ENCODE results near the gene TSEN15.
"Not testable (repeated sequence)": the region's sequence is repeated elsewhere in the genome, so short reads cannot be mapped to it uniquely, and the experiment has no call there.

TSEN15 gene

GRCh38 chr1:184041731-184042130 lies 9.8 kb upstream of the TSEN15 start:
- DNase-seq (ENCODE audit: low read depth) = no peak
- TF ChIP-seq CTCF (IDR thresholded peaks at IDR 0.05; ENCODE audit: control insufficient read depth, insufficient read depth, low read depth, low read length, missing control alignments) = no peak
- no peak overlapping the region for H3K4me3 ChIP-seq (ENCODE audit: control insufficient read depth, low read depth, low read length)

GRCh38 chr1:184043315-184043714 lies 8.2 kb upstream of the TSEN15 start:
- not testable (repeated sequence) for DNase-seq (ENCODE audit: low read depth)

GRCh38 chr1:184044603-184045376 lies 6.7 kb upstream of the TSEN15 start:
- TF ChIP-seq CTCF (IDR thresholded peaks at IDR 0.05; ENCODE audit: control insufficient read depth, insufficient read depth, low read depth, low read length, missing control alignments) = no peak
- no peak overlapping the region for H3K4me3 ChIP-seq (ENCODE audit: control insufficient read depth, low read depth, low read length)
- DNase-seq (ENCODE audit: low read depth) = no peak

More at GRCh38 chr1:184043315-184043714, 8.2 kb upstream of the TSEN15 start:
- H3K4me3 ChIP-seq (ENCODE audit: control insufficient read depth, low read depth, low read length) = not testable (repeated sequence)

GRCh38 chr1:184047541-184047940 lies 4.0 kb upstream of the TSEN15 start:
- not testable (repeated sequence) for DNase-seq (ENCODE audit: low read depth)

GRCh38 chr1:184048561-184049240 lies 2.8 kb upstream of the TSEN15 start:
- DNase-seq (ENCODE audit: low read depth) = no peak
- no peak for TF ChIP-seq CTCF (IDR thresholded peaks at IDR 0.05; ENCODE audit: control insufficient read depth, insufficient read depth, low read depth, low read length, missing control alignments)
- H3K4me3 ChIP-seq (ENCODE audit: control insufficient read depth, low read depth, low read length) = no peak overlapping the region

More at GRCh38 chr1:184047541-184047940, 4.0 kb upstream of the TSEN15 start:
- H3K4me3 ChIP-seq (ENCODE audit: control insufficient read depth, low read depth, low read length) = not testable (repeated sequence)

GRCh38 chr1:184049291-184049690 lies 2.2 kb upstream of the TSEN15 start:
- no peak for TF ChIP-seq CTCF (IDR thresholded peaks at IDR 0.05; ENCODE audit: control insufficient read depth, insufficient read depth, low read depth, low read length, missing control alignments)
- no peak overlapping the region for H3K4me3 ChIP-seq (ENCODE audit: control insufficient read depth, low read depth, low read length)
- no peak for DNase-seq (ENCODE audit: low read depth)

GRCh38 chr1:184049836-184050468 lies 1.6 kb upstream of the TSEN15 start:
- no peak overlapping the region for H3K4me3 ChIP-seq (ENCODE audit: control insufficient read depth, low read depth, low read length)
- DNase-seq (ENCODE audit: low read depth) = no peak
- TF ChIP-seq CTCF (IDR thresholded peaks at IDR 0.05; ENCODE audit: control insufficient read depth, insufficient read depth, low read depth, low read length, missing control alignments) = no peak
